GM19455 (cell line): ENCODE data around the gene BDKRB2.

Experiments used
- ATAC-seq: cut with Tn5 transposase; IDR thresholded peaks from one replicate; pipeline ENCODE4 v1.9.1; 2021; ENCODE audit not compliant: unreplicated experiment

BDKRB2 gene

GRCh38 chr14:96197969-96198368, 6.7 kb upstream of the BDKRB2 start:
- ATAC-seq: no peak

GRCh38 chr14:96198430-96199130, 6.1 kb upstream of the BDKRB2 start:
- ATAC-seq: no peak

GRCh38 chr14:96201157-96201556, 3.5 kb upstream of the BDKRB2 start:
- no peak for ATAC-seq

GRCh38 chr14:96201965-96202364, 2.7 kb upstream of the BDKRB2 start:
- no peak for ATAC-seq

- ATAC-seq: no peak
Observed at GRCh38 chr14:96202441-96203094, 2.1 kb upstream of the BDKRB2 start.

- no peak for ATAC-seq
Observed at GRCh38 chr14:96203116-96203515, 1.5 kb upstream of the BDKRB2 start.

GRCh38 chr14:96203635-96204034, 1.0 kb upstream of the BDKRB2 start:
- no peak for ATAC-seq

GRCh38 chr14:96205059-96205977, 679 bp downstream of the BDKRB2 start:
- no peak for ATAC-seq

GRCh38 chr14:96205978-96206360, 1.3 kb downstream of the BDKRB2 start:
- ATAC-seq: no peak

GRCh38 chr14:96206461-96206860, 1.8 kb downstream of the BDKRB2 start:
- no peak for ATAC-seq

GRCh38 chr14:96207686-96208085, 3.0 kb downstream of the BDKRB2 start:
- no peak for ATAC-seq

GRCh38 chr14:96208739-96209138, 4.1 kb downstream of the BDKRB2 start:
- ATAC-seq: no peak

GRCh38 chr14:96212140-96212539, 7.5 kb downstream of the BDKRB2 start:
- no peak for ATAC-seq

GRCh38 chr14:96212896-96213295, 8.3 kb downstream of the BDKRB2 start:
- ATAC-seq: no peak

GRCh38 chr14:96213871-96214465, 9.3 kb downstream of the BDKRB2 start:
- no peak for ATAC-seq

- no peak for ATAC-seq
Observed at GRCh38 chr14:96214793-96215192, 10.2 kb downstream of the BDKRB2 start.

GRCh38 chr14:96215452-96216244, 11.0 kb downstream of the BDKRB2 start:
- no peak for ATAC-seq

- no peak for ATAC-seq
Observed at GRCh38 chr14:96216627-96217026, 12.0 kb downstream of the BDKRB2 start.

GRCh38 chr14:96217376-96217913, 12.8 kb downstream of the BDKRB2 start:
- no peak for ATAC-seq

GRCh38 chr14:96221109-96221650, 16.5 kb downstream of the BDKRB2 start:
- ATAC-seq: no peak
